Breast epithelium (tissue), 4 donors: ENCODE data around the gene LALBA. TPM values are rescaled to one million over a fixed set of nuclear protein-coding genes. Genes with fewer than 3 reads are reported as not detected.

Source experiments
- DNase-seq, 2 donors: peaks; one replicate each; pipeline ENCODE4 v3.0.0-alpha.2; 2019; ENCODE audit warnings: low spot score in 2 of 2
- H3K27ac ChIP-seq, 2 donors: fragments of 200-600 bp; sonication (generic) in 1 of 2; one replicate each; pipeline ENCODE4 v1.5.1; 2016 to 2019; ENCODE audit warnings: mild to moderate bottlenecking in 1 of 2
- H3K27me3 ChIP-seq, 2 donors: fragments of 200-600 bp; sonication (generic) in 1 of 2; one replicate each; pipeline versions ENCODE4 v1.5.1 to v1.6.0; 2017 to 2019; ENCODE audit warnings: control low read depth in 1 of 2, mild to moderate bottlenecking in 1 of 2
- H3K36me3 ChIP-seq: fragments of 200-600 bp; one replicate; pipeline ENCODE4 v1.5.1; 2019
- H3K4me1 ChIP-seq, 2 donors: fragments of 200-600 bp; sonication (generic); one replicate each; pipeline ENCODE4 v1.5.1; 2016 to 2019; ENCODE audit warnings: control low read depth in 1 of 2
- H3K4me3 ChIP-seq, 3 donors: fragments of 200-600 bp; sonication (generic); 1 replicate in 2 of 3; 2 replicates in 1 of 3; pipeline ENCODE4 v1.5.1; 2016 to 2019; ENCODE audit warnings: mild to moderate bottlenecking in 3 of 3, moderate library complexity in 2 of 3
- H3K9me3 ChIP-seq, 2 donors: fragments of 200-600 bp; sonication (generic) in 1 of 2; one replicate each; pipeline ENCODE4 v1.5.1; 2016 to 2019; ENCODE audit warnings: control low read depth in 1 of 2
- CTCF ChIP-seq, 3 donors: fragments of 450-650 bp; IDR thresholded peaks; one replicate each; pipeline ENCODE4 v1.5.1; 2016 to 2017; ENCODE audit warnings: antibody characterized with exemption in 3 of 3, mild to moderate bottlenecking in 3 of 3, moderate library complexity in 3 of 3
- POLR2A ChIP-seq: fragments of 450-650 bp; IDR thresholded peaks from one replicate; pipeline ENCODE4 v1.6.1; 2016; ENCODE audit warnings: antibody characterized with exemption, mild to moderate bottlenecking, moderate library complexity
- POLR2AphosphoS5 ChIP-seq, 3 donors: sonication (generic); formaldehyde crosslinking; IDR thresholded peaks; one replicate each; pipeline ENCODE4 v1.6.1; 2017; ENCODE audit warnings: antibody characterized with exemption in 3 of 3
- intact Hi-C: fragments of 100-400 bp; cut with DNase I; formaldehyde crosslinking; loops from one replicate; pipeline ENCODE4 v1.15.1; 2023; ENCODE audit warnings: low total_unique reads
- total RNA-seq, 3 donors: library from RNA; depleted of rRNA; stranded (reverse); fragments of >200 nt; gene quantifications; one replicate each; pipeline ENCODE4 v1.1.0, GENCODE V29; 2016

LALBA gene
- total RNA-seq, 3 donors from 2014 or later = not detected

GRCh38 chr12:48601013-48601756 is 31.3 kb upstream of the LALBA start:
- Histone ChIP-seq H3K9me3 (peaks cover 21 to 32% of the 10 kb centered on the region in 2 donors), H3K4me1 (no peaks in the 10 kb centered on the region), H3K36me3 (no peaks in the 10 kb centered on the region), H3K4me3 (no peak overlapping the region), H3K27ac (no peak overlapping the region), H3K27me3 (no peaks in the 10 kb centered on the region)
- intact Hi-C loops = no loop called here
- no peak for TF ChIP-seq POLR2AphosphoS5 (IDR thresholded peaks at IDR 0.05)
- no peak for TF ChIP-seq CTCF (IDR thresholded peaks at IDR 0.05)
- no peak for TF ChIP-seq POLR2A
- no peak for DNase-seq

DNA sequence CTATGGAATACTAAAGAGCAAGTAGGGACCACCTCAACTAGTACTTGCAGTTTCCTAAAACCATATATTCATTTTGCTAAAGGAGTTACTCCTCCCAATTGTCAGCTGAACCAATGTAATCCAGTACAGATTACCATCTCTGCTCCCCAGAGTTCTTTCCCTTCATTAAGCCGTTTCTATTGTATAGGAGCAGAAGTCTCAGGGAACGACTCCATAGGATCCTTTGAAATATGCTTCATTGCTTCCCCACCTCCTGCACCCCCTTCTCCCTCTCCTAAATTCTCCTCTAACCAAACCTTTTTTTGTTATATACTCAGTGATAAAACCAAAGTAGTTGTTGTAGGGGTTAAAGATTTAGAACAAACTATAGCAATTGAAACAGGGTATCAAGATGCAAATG is 30.7 kb upstream of the LALBA start:
- H3K9me3 ChIP-seq = peaks cover 15 to 26% of the 10 kb centered on the region in 2 donors
- no peaks in the 10 kb centered on the region for H3K36me3 ChIP-seq
- intact Hi-C loops = no loop called here
- H3K27me3 ChIP-seq = no peaks in the 10 kb centered on the region
- DNase-seq = no peak
- no peak overlapping the region for H3K27ac ChIP-seq
- TF ChIP-seq POLR2AphosphoS5 (IDR thresholded peaks at IDR 0.05) = no peak
- TF ChIP-seq POLR2A = no peak
- no peak for TF ChIP-seq CTCF (IDR thresholded peaks at IDR 0.05)
- H3K4me3 ChIP-seq = no peak overlapping the region
- H3K4me1 ChIP-seq = no peaks in the 10 kb centered on the region

GRCh38 chr12:48592591-48593086 is 22.8 kb upstream of the LALBA start:
- no peak for DNase-seq
- no peak for TF ChIP-seq CTCF (IDR thresholded peaks at IDR 0.05)
- intact Hi-C loops = no loop called here
- H3K27me3 ChIP-seq = no peaks in the 10 kb centered on the region
- no peaks in the 10 kb centered on the region for H3K4me1 ChIP-seq
- H3K9me3 ChIP-seq = no peaks in the 10 kb centered on the region
- no peaks in the 10 kb centered on the region for H3K36me3 ChIP-seq
- H3K4me3 ChIP-seq = no peak overlapping the region
- H3K27ac ChIP-seq = no peak overlapping the region

DNA sequence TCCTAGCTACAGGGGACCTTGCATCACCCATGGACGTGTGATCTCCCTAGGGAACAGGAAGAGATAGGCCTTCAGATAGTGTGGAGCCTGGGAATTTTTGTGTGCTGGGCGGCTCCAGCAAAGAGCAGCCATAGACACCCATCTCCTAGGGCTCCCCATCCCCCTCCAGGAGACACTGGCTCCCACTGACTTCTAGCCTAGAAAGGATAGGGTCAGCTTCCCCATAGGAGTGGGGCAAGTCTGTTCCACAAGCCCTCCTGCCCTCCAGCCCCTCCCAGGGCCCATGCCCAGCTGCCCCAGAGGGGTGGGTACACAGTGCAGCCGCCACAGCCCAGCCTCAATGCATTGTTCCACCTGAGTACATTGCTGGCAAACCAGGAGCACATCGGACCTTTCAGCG is 16.5 kb upstream of the LALBA start:
- H3K4me1 ChIP-seq = no peaks in the 10 kb centered on the region
- intact Hi-C loops = no loop called here
- H3K4me3 ChIP-seq = no peak overlapping the region
- no peaks in the 10 kb centered on the region for H3K36me3 ChIP-seq
- H3K9me3 ChIP-seq = no peaks in the 10 kb centered on the region
- H3K27ac ChIP-seq = no peak overlapping the region
- no peak for DNase-seq
- H3K27me3 ChIP-seq = no peaks in the 10 kb centered on the region
- TF ChIP-seq CTCF (IDR thresholded peaks at IDR 0.05) = no peak
- TF ChIP-seq POLR2A = no peak
- no peak for TF ChIP-seq POLR2AphosphoS5 (IDR thresholded peaks at IDR 0.05)

DNA sequence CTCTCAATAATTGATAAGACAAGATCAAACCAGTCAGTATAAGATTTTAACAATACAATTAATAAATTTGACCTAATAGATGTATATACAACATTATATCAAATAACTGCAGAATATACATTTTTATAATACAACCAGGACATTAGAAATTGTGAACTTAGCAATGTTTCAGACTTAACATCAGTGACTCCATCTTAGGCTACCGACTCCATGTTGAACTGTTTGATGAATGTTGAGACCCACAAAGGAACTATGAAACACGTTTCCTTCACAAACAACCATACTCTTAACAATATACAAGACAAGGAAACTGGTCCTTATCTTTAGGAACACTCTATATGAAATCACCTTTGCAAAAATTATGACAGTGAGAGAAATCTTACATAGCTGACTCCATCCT is 13.9 kb upstream of the LALBA start:
- TF ChIP-seq POLR2A (no peak), CTCF (IDR thresholded peaks at IDR 0.05) (no peak), POLR2AphosphoS5 (IDR thresholded peaks at IDR 0.05) (no peak)
- intact Hi-C loops = no loop called here

More for the DNA sequence above, 13.9 kb upstream of the LALBA start:
- Histone ChIP-seq H3K4me3 (no peak overlapping the region), H3K27me3 (no peaks in the 10 kb centered on the region), H3K27ac (no peak overlapping the region), H3K36me3 (no peaks in the 10 kb centered on the region), H3K4me1 (no peaks in the 10 kb centered on the region), H3K9me3 (no peaks in the 10 kb centered on the region)
- DNase-seq = no peak
